Measurements from ENCODE around the gene RRAD. TPM values are rescaled to one million over a fixed set of nuclear protein-coding genes. Genes with fewer than 3 reads are reported as not detected.
"Not testable (repeated sequence)": the region's sequence is repeated elsewhere in the genome, so short reads cannot be mapped to it uniquely, and the experiment has no call there.

The RRAD gene
- polyA plus RNA-seq, 3 donors = 2.4 to 3.3 (median 2.8) TPM

GRCh38 chr16:66901626-66902025 is 23.7 kb downstream of the RRAD start:
- no peak for DNase-seq

GRCh38 chr16:66900721-66901441 is 24.5 kb downstream of the RRAD start:
- no peak for DNase-seq

GRCh38 chr16:66899945-66900710 is 25.2 kb downstream of the RRAD start:
- peak; percentile 84 for DNase-seq

GRCh38 chr16:66899310-66899944 is 25.9 kb downstream of the RRAD start:
- DNase-seq = no peak

GRCh38 chr16:66898933-66899309 is 26.4 kb downstream of the RRAD start:
- DNase-seq = no peak

GRCh38 chr16:66898207-66898606 is 27.1 kb downstream of the RRAD start:
- no peak for DNase-seq

- not testable (repeated sequence) for DNase-seq
Measured at GRCh38 chr16:66896682-66897081, 28.7 kb downstream of the RRAD start.

- DNase-seq = no peak
Measured at GRCh38 chr16:66895999-66896398, 29.3 kb downstream of the RRAD start.

- no peak for DNase-seq
Measured at GRCh38 chr16:66895689-66895979, 29.7 kb downstream of the RRAD start.

GRCh38 chr16:66894948-66895688 is 30.2 kb downstream of the RRAD start:
- peak; percentile 78 for DNase-seq

GRCh38 chr16:66894055-66894454 is 31.3 kb downstream of the RRAD start:
- DNase-seq = no peak

GRCh38 chr16:66891797-66892196 is 33.5 kb downstream of the RRAD start:
- no peak for DNase-seq

GRCh38 chr16:66891360-66891759 is 34.0 kb downstream of the RRAD start:
- no peak for DNase-seq

- DNase-seq = no peak
Measured at GRCh38 chr16:66890799-66891198, 34.5 kb downstream of the RRAD start.

- DNase-seq = no peak
Measured at GRCh38 chr16:66889622-66890021, 35.7 kb downstream of the RRAD start.

- no peak for DNase-seq
Measured at GRCh38 chr16:66888647-66889615, 36.4 kb downstream of the RRAD start.

- no peak for DNase-seq
Measured at GRCh38 chr16:66886914-66887313, 38.4 kb downstream of the RRAD start.

GRCh38 chr16:66886321-66886720 is 39.0 kb downstream of the RRAD start:
- DNase-seq = no peak

- no peak for DNase-seq
Measured at GRCh38 chr16:66885491-66885890, 39.8 kb downstream of the RRAD start.

- no peak for DNase-seq
Measured at GRCh38 chr16:66882702-66883101, 42.6 kb downstream of the RRAD start.

GRCh38 chr16:66881964-66882508 is 43.3 kb downstream of the RRAD start:
- DNase-seq = no peak
